ENCODE results near the gene ZNF670.
A peak's percentile ranks its signal among the peaks of the same experiment; 100 is the strongest.
"Not testable (repeated sequence)": the region's sequence is repeated elsewhere in the genome, so short reads cannot be mapped to it uniquely, and the experiment has no call there.

The ZNF670 gene

DNA sequence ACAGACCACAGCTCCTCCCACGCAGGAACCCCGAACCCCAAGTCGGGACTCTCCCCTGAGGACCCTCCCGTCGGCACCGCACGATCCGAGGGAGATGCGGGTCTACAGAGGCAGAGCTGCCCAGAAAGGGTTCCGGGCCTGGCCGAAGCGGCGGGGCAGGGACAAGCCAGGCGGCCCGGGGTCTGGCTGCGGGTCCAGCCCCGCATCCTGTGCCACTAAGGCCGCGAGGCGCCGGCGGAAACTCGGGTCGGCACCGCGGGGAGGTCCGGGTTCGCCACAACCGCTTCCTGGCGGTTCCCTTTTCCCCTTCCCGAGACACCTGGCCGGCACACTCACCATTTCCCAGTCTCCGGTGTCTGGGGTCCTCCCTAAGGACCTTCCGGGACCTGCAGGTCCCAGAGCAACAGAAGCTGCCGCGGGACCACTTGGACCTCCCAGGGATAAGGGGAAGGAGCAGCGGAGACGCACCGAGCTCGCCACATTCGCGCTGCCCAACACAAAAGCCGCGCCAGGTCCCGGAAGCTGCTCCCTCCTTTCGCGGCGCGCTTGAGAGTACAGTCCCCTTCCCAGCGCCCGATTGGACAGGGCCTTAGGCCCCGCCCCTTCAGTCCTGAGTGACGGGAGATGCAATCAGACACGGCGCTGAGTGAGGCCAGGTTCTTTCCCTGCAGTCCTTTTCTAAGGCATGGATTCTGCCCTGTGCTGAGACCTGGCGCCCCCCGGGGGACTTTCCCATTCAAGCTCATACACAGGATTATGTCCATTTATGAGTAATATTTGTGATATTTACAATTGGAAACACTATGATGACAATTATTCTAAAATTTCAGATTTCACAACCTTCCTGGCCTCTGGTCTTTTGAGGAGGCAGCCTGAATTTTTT lies at the start of gene ZNF670:
Gene ZNF670, minus strand, starts transcription at position 554 of the 883 bp plus-strand sequence. Its CDS starts 215 bp downstream, at position 339.
- DNase-seq, result peak; percentile 81

DNA sequence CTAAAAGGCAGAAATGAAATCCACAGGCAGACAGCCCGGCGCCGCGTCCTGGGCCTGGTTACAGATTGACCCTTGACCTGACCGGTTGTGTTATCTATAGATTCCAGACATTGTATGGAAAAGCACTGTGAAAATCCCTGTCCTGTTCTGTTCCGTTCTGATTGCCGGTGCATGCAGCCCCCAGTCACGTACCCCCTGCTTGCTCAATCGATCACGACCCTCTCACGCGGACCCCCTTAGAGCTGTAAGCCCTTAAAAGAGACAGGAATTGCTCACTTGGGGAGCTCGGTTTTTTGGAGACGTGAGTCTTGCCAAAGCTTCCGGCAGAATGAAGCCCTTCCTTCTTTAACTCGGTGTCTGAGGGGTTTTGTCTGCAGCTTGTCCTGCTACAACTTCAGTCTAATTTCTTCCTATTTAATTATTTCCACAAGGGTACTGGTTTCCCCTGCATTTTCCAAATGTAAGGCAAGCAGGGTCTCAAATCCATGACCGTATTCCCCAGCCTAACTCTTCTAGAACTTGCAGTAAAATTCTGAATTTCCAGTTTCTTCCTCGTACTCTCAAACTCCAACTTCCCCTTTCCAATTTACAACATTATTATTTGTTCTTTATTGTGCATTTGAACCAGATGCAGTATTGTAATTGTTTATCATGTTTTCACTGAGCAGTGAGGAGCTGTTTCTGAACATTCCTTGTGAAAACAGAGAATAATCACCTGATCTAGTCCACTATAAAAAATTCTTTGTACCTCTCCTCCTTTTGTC lies 49.1 kb upstream of the ZNF670 start:
- not testable (repeated sequence) for DNase-seq

DNA sequence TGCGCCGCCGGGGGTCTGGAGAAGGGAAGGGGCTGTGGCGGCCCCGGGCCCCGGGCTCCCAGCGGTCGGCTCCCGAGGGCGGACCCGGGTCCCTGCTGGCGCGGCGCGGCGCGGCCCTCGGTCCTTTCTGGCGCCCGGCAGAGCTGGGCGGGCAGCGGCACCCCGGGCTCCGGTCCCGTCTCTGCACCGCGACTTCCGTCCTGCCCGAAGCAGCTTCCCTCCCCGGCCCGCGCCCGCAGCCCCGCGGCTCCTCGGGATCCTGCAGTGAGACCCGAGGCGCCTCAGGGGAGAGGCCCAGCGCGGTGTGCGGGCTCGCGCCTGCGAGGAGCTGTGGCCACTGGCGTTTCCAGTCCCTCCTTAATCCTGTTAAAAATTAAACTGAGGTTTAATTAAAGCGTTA lies 48.0 kb upstream of the ZNF670 start:
- DNase-seq, result not testable (repeated sequence)

DNA sequence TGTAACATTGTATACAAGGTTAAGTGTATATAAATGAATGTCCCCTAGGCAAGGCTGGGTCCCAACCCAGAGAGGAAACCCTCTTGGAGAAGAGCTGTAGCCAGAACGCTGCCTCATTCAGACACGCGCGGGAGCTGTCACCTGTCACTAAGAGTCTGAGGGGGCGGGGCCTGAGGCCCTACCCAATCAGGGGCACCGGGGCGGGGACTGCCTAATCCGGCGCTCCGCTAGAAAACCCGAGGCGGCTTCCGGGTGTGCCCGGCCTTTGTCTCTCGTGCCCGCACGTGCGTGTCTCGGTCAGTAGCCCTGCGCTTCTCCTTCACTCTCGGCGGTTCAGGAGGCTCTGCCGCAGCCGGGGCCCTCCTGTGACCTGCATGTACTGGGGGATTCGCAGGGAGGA lies 47.6 kb upstream of the ZNF670 start:
- DNase-seq, result not testable (repeated sequence)

DNA sequence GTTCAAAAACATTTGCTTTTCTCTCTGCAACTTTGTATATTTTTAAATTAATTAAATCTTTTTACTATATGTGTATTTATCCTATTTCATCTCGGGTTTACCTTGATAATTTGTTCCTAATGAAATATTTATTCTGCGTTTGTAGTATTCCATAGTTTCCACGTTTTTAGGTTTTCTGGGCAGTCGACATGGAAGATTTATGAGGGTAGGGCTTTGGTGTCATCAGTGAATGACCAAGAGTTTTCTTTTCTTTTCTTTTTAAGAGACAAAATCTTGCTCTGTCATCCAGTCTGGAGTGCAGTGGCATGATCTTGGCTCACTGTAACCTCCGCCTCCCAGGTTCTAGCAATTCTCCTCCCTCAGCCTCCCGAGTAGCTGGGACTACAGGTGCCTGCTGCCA lies 42.8 kb upstream of the ZNF670 start:
- no peak for DNase-seq

DNA sequence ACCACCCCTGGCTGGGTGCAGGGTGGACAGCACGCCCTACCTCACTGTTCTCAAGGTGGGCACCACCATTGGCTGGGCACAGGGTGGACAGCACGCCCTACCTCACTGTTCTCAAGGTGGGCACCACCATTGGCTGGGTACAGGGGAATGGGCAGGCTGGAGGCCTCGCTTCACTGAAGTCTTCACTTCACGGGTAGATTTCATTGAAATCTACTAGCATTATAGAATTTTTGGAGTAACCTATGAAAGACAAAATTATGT lies 41.7 kb upstream of the ZNF670 start:
- not testable (repeated sequence) for DNase-seq

DNA sequence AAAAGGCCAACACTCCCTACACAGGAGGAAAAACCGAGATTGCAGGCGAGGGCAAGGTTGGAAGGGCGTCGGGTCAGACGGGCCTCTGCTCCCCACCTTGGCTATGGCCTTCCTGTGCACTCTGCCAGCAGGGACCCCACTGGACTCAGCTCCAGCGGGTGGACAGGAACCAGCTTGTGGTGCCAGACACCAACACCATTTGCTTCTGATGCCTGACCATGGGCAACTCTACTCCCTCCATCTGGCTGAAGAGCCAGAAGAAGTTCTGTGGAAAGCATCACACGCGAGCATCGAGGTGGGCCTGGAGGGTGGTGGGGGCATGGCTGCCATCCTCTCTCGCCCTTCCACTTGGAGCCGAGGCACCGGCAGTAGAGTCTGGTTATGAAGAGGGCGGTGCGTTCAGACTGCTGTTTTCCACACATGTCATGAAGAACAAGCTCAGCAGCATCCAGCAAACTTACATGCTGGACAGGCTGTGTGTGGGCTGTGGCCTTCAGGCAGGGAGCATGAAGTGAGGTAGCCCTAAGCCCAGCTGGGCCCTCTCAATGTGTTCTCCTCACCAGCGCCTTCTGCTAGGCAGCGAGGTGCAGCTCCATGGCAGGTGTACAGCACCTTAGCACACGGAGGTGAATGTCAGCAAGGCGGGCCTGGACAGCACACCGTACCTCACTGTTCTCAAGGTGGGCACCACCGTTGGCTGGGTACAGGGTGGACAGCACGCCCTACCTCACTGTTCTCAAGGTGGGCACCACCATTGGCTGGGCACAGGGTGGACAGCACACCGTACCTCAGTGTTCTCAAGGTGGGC lies 41.2 kb upstream of the ZNF670 start:
- no peak for DNase-seq

DNA sequence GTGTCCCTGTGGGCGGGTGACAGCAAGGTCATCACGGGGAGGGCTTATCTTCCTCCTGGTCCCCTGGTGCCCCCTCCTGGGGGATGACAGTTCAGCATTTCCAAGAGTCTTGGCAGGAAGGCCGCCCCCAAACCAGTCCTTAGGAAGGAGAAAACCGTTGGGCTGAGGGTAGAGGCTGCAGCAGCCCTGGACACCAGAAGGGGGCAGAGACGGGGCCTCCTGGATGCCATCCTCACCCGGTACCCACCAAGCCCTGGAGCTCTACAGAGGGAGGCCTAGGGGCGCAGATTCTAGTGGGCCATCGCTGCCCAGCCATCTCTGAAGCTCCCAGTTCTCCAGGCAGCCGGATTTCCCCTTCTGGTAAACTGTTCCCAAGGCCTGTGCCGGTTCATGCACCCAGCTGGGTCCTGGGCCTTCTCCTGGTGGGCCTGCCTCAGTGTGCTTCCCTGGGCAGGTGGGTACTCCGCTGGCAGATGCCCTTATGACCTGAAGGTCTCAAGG lies 40.4 kb upstream of the ZNF670 start:
- no peak for DNase-seq

DNA sequence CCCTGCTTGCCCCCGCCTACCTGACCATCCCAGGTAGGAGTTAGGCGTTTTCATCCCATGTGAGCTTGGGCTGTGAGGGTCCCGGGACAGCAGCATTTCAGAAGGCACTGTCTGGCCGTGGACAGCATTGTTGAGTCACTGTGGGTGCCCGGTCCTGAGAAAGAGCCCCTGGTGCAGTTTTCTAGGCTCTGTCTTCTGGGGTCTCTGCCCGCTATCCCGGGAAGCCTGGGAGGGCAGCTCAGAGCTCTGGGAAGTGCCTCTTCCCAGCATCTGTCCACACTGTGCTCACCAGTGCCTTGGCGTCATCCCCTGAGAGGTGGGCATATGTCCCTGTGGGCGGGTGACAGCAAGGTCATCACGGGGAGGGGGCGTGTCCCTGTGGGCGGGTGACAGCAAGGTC lies 36.9 kb upstream of the ZNF670 start:
- no peak for DNase-seq

DNA sequence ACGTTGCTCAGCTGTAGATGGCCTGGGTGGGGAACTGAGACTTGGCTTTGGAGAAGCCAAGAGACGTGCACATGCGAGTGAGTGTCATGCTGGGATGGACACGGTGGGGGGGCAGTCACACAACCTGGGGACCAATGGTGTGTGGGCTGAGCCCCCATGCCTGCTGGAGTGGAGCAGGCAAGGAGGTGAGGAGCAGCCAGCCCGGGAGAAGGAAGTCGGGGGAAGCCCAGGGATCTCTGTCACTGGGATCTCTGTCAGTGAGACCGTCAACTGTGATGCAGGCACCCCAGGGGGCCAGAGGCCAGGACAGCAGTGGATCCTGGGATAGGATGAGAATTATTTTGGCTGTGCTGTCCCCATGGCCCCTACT lies 36.5 kb upstream of the ZNF670 start:
- no peak for DNase-seq

DNA sequence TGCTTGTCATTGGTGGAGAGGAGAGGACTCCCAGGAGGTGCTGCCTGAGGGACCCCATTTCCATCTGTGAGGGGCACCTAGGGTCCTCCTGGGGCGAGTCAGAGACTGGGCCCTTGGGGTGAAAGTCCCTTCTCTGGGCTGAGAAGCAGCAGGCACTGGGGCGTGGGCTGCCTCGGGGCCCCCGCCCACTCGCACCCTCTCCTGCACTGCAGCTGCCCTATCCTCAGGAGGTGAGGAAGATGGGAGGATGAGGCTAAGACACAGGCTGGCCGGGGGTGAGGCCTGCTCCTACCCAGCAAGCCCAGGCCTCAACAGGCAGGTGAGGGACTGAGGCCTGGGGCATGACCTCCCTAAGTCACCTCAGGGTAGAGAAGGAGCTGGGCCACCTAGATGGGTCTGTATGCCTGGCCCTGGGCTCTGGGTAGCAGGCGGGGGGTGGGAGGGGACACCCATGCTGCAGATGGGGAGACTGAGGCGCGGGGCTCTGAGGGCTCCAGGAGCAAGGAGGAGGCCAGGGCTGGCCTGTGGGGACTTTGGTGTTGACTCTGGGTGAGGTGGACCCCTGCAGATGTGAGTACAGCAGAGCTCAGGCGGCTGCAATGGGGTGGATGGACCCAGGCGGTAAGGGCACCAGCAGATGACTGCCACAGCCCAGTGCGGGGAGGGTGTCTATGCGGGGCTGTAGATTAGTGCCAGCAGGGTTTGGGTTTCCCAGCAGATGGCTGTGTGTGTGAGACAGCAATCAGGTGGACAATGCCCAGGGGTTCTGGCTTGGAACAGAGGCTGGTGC lies 35.9 kb upstream of the ZNF670 start:
- no peak for DNase-seq

DNA sequence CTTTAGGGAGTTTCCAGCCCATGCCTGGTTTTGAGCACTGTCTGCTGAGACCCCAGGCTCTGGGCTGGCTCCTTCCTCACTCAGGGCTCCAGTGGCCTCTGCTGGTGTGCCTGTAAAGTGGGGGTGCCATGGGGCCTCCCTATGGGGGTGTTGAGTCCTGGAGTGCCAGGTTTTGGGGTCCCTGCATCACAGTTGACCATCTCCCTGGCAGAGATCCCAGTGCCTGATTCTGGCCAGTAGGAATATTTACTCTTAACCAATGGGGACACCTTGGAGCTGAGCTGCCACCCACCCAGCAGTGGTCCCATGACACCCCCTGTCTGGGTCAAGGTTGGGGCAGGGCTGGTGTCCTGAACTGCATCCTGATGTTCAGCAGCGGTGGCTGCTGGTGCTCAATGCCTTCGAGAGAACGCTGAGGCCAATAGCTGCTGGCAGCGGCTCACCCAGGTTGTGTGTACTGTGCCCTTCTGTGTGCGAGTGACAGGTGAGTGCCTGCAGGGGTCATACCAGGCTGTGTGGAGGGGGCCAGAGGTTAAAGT lies 35.2 kb upstream of the ZNF670 start:
- no peak for DNase-seq

DNA sequence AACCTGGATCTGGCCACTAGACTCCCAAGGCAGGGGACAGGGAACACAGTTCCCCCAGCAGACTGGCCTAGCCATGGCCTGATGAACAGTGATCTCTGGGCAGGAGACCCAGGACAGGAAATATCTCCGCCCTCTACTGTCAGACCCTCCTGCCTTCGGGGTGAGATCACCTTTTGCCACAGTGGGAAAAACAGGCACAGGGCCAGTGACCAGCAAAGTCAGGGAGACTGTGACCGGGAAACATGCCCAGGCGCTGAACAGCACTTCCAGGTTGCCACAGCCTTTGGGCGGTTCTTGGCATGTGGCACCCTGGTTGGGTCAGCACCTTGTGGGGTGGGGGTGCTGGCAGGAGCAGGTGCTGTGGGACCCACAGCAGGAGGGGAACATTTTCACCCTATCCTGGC lies 34.5 kb upstream of the ZNF670 start:
- no peak for DNase-seq

DNA sequence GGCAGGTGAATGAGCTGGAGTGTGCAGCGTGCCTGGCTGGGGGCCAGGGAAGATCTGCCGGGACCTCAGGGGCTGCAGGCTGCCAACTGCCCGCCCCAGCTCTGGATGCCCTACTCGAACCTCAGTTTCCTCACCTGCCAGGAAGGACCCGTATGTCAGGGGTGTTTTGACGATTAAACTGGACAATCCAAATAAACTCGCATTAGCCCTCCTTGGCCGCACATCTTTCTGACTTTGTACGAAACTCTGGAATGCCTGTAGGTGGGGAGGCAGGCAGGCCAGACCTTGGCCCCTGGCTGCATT lies 33.8 kb upstream of the ZNF670 start:
- peak; percentile 7 for DNase-seq

DNA sequence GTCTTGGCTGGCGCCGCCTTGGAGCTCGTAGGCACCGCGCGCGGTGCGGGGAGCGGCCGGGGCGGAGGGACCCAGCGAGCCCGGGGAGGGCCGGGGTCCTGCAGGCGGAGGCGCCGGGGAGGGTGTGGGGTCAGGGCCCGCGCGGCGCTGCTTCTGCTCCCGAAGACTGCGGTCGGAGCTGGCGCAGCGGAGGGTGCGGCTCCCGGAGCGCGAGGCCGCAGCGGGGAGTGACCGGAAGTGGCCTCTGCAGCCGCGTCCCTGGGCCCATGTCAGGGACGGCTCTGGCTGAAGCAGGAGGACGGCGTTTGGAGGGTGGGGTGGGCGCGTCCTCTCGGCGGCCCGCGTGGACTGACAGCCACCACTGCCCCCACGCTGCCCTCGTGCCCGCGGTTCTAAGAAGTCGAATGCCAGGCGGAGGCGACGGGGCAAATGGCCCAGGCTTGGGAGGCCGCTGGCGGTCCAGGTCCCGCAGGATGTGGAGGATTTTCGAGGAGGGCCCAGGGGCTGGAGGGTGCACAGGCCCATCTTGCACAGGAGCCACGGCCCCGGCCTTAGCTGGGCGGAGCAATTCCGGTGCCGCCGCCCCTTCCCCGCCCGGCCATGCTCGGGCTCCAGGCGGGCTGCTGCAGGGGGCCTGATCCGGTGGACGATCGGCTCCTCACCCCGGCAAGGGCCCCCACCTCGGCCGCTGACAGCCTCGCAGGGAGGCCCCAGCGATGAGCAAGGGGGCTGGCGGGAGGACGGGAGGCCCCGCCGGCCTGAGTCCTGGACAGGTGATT lies 33.3 kb upstream of the ZNF670 start:
- DNase-seq, result no peak

DNA sequence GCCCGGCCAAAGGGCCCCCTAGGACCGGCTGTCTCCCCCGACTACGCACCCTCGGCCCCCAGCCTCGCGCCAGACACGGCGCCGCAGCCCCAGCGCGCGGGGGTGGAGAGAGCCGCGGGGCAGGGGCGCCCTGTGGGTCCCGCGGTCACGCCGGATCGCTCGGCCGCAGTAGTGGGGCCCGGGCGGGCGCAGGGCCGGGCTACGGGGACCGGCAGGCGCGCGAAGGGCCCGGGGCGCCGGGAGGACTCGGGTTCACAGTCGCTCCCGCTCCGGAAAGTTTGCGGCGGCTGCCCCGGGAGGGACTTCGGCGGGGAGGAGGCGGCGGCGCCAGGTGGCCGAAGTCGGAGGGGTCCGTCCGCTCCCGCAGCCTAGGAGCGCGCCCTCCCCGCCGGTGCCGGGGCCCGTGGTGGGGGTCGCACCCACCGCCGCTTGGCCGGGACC lies 32.7 kb upstream of the ZNF670 start:
- DNase-seq, result no peak

DNA sequence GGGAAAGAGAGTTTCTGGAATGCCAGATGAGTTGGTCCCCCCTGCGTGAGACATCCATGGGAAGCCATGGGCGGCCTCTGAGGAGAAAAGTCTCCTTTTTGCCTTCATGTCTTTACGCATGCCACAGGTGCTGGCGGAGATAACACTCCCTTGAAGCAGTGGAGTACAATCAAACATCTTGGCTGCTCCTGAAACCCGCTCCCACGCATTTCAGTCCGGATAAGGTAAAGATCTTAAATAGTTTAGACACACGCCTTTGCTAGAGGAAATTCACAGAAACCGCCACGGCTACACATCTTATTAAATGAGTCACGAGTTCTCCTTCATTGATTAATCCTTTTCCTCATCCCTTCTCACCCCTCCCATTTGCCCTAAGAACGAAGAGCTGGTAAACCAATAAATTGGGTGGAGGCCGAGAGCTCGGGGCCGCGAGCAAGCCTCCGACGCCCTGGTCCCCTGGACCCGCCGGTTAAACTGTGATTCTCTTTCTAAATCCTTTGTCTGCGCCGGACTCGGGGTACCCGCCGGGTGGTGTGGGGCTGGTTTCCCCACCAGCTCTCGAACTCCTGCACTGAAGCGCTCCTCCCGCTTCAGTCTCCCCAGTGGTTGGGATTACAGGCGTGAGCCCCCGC lies 32.1 kb upstream of the ZNF670 start:
- no peak for DNase-seq

DNA sequence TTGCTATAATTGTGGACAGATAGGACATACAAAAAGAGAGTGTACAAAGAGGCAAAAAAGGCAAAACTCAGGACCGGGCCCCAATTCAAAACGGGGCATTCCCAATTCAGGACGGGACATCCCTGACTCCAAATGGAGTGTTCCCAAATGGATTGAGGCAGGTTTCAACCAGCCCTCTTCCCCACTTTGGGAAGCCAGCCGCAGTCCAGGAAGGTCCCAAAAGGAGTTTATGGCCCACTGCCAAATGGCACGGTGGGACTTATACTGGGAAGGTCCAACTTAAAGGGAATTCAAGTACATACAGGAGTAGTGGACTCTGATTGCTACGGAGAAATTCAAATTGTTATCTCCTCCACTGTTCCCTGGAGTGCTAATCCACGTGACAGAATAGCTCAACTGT lies 29.1 kb upstream of the ZNF670 start:
- DNase-seq, result no peak

DNA sequence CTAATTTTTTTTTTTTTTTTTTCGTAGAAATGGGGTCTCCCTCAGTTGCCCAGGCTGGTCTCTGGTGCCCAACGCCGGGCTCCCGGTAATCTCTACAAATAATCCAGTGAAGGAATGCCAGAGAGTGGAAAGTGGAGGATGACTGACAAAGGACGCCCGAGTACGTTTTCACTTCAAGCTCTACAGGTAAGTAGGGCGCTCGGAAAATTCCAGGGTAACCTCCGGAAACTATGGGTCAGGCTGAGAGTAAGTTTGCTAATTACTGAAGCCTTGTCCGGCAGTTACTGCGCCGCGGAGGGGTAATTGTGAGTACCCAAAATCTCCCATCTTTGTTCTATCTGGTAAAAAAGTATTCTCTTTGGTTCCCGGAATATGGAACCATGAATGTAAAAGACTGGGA lies 27.4 kb upstream of the ZNF670 start:
- DNase-seq, result no peak

DNA sequence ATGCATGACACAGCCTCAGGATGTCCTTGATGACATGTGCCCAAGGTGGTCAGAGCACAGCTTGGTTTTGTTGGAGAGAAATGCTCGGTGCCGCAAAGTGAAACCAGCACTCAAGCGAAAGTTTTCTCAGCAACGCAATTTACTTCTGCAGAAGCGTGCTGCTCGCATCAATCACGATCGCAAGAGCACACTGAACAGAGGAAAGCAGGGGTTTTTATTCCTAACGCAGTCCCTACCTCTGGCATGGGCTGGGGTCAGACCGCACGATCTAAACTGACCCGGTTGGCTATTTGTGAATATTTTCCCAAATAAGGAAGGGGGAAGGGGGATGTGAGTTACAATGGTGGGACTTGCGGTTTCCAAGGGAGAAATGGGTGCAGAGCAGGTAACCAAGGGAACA lies 26.4 kb upstream of the ZNF670 start:
- no peak for DNase-seq

All from NCI-H1105 treated with DMSO at 0.1 percent for 48 hours (cell line).